ENCODE measurements around the gene ST3GAL5.

DNA sequence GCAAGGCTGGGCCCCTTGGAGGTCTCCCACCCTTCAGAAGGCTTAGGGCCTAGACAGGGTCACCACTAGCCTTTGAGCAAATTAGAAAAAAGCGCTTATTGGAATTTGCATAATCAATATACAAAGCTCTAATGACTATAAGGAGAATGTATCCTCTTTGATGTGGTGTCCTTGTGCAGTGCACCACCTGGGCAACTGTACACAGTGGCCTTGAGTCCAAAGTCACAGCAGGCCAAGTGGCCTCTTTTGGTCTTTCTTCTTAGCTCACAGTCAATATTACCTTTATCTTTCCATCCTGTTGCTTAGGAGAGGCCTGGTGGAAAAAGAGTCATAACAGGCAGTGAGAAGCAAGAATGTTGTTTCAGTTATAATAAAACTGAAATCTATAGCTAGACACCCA is 19.7 kb upstream of the ST3GAL5 start:
- TF ChIP-seq POLR2A (IDR thresholded peaks at IDR 0.05; ENCODE audit: control extremely low read depth in 1 of 2, low read depth in 2 of 2, low read length in 2 of 2) = no peak
- no peak for TF ChIP-seq TBP (IDR thresholded peaks at IDR 0.05; ENCODE audit: low read depth, low read length)
- no peak for TF ChIP-seq POLR2AphosphoS5 (IDR thresholded peaks at IDR 0.05; ENCODE audit: low read depth, low read length)
- no peak for TF ChIP-seq TAF1 (IDR thresholded peaks at IDR 0.05; ENCODE audit: low read depth, low read length)

All from H1 (cell line).